A549 (cell line): ENCODE results near the gene ONECUT3. TPM values are rescaled to one million over a fixed set of nuclear protein-coding genes. Genes with fewer than 3 reads are reported as not detected.

Source experiments
- ATAC-seq, 2 experiments: fragments of 200-7000 bp in 1 of 2; fragments of >200 bp in 1 of 2; cut with Nextera tagmentation in 1 of 2; cut with Tn5 transposase in 1 of 2; 3 replicates each; pipeline versions ENCODE4 v1.8.0 to v1.9.1; 2018 to 2020; ENCODE audit warnings: mild to moderate bottlenecking in 1 of 2, moderate library complexity in 1 of 2
- CTCF ChIA-PET: fragments of 300-600 bp; sonication (Branson Sonifier 250); formaldehyde crosslinking; extraction: SDS; loops from one replicate; lab custom pipeline; 2021; ENCODE audit warnings: antibody characterized with exemption, inconsistent platforms; lab: Yijun Ruan, JAX
- POLR2A ChIA-PET: fragments of 350-600 bp; formaldehyde crosslinking; extraction: SDS; loops from one replicate; lab custom pipeline; 2021; ENCODE audit warnings: antibody characterized with exemption, inconsistent platforms; lab: Yijun Ruan, JAX
- DNase-seq, 2 experiments: peaks; one replicate each; pipeline versions ENCODE4 v3.0.0 to v3.0.0-alpha.2; 2011 to 2016; ENCODE audit warnings: low read depth in 1 of 2, low spot score in 1 of 2
- FAIRE-seq: peaks from 2 replicates; lab custom pipeline; 2011; peaks lifted over from hg19 to GRCh38; lab: Jason Lieb, UNC
- H3K27ac ChIP-seq, 2 experiments: fragments of >200 bp; sonication (Bioruptor Twin); formaldehyde crosslinking; 3 replicates each; pipeline ENCODE4 v1.5.1; 2016 to 2017
- H3K4me1 ChIP-seq: fragments of >200 bp; sonication (Bioruptor Twin); formaldehyde crosslinking; 3 replicates; pipeline ENCODE4 v1.6.1; 2016
- H3K4me2 ChIP-seq: fragments of >200 bp; sonication (Bioruptor Twin); formaldehyde crosslinking; 3 replicates; pipeline ENCODE4 v1.6.1; 2016
- H3K4me3 ChIP-seq: fragments of >200 bp; sonication (Bioruptor Twin); formaldehyde crosslinking; 3 replicates; pipeline ENCODE4 v1.5.1; 2016
- H3K9me3 ChIP-seq: fragments of >200 bp; sonication (Bioruptor Twin); formaldehyde crosslinking; 3 replicates; pipeline ENCODE4 v1.6.1; 2016
- CBX2 ChIP-seq: fragments of 200-600 bp; sonication (generic); IDR thresholded peaks from 2 replicates; pipeline ENCODE4 v1.6.1; 2016; ENCODE audit warnings: low read depth, mild to moderate bottlenecking, borderline replicate concordance
- CHD2 ChIP-seq: fragments of 150-350 bp; IDR thresholded peaks from 2 replicates; pipeline ENCODE4 v1.6.1; 2014; ENCODE audit warnings: low read length; ENCODE audit not compliant: partially characterized antibody
- CTCF ChIP-seq: fragments of >200 bp; sonication (Bioruptor Twin); formaldehyde crosslinking; IDR thresholded peaks from 3 replicates; pipeline ENCODE4 v1.5.1; 2016
- HDAC2 ChIP-seq: fragments of 200-600 bp; sonication (generic); IDR thresholded peaks from 2 replicates; pipeline ENCODE4 v1.6.1; 2016
- HMGXB4 ChIP-seq: fragments of 250-450 bp; sonication (Bioruptor Pico); IDR thresholded peaks from 2 replicates; pipeline ENCODE4 v1.5.0; 2021; ENCODE audit warnings: mild to moderate bottlenecking, moderate library complexity, borderline replicate concordance
- JUN ChIP-seq, 2 experiments: fragments of >200 bp; sonication (Bioruptor Twin); formaldehyde crosslinking; IDR thresholded peaks; 2 replicates in 1 of 2; 3 replicates in 1 of 2; pipeline ENCODE4 v1.6.1; 2016 to 2017
- JUNB ChIP-seq: fragments of >200 bp; sonication (Bioruptor Twin); formaldehyde crosslinking; IDR thresholded peaks from 2 replicates; pipeline ENCODE4 v1.6.1; 2016
- KDM5A ChIP-seq: fragments of 200-600 bp; sonication (generic); IDR thresholded peaks from 2 replicates; pipeline ENCODE4 v1.6.1; 2016; ENCODE audit warnings: antibody characterized with exemption, mild to moderate bottlenecking
- MAFK ChIP-seq: fragments of 450-650 bp; IDR thresholded peaks from 2 replicates; pipeline ENCODE4 v1.6.1; 2014; ENCODE audit not compliant: partially characterized antibody
- MAZ ChIP-seq: fragments of 150-350 bp; IDR thresholded peaks from 2 replicates; pipeline ENCODE4 v1.6.1; 2014; ENCODE audit warnings: antibody characterized with exemption, low read depth, low read length, borderline replicate concordance
- MYC ChIP-seq: IDR thresholded peaks from 2 replicates; pipeline ENCODE4 v1.6.1; 2012; ENCODE audit warnings: mild to moderate bottlenecking, inconsistent platforms, low read length, improper control_type of control experiment, borderline replicate concordance
- NFE2L2 ChIP-seq: fragments of 150-350 bp; conservative IDR thresholded peaks from 2 replicates; pipeline ENCODE4 v1.6.1; 2014; ENCODE audit warnings: low read length
- NPAS2 ChIP-seq: fragments of 250-450 bp; sonication (Bioruptor Pico); IDR thresholded peaks from 2 replicates; pipeline ENCODE4 v1.8.0; 2022; ENCODE audit warnings: mild to moderate bottlenecking, moderate library complexity, borderline replicate concordance
- PBX3 ChIP-seq: IDR thresholded peaks from 2 replicates; pipeline ENCODE4 v1.6.1; 2012
- POLR2AphosphoS2 ChIP-seq: conservative IDR thresholded peaks from 2 replicates; pipeline ENCODE4 v1.6.1; 2012; ENCODE audit warnings: low read length, improper control_type of control experiment, inconsistent platforms
- RAD21 ChIP-seq, 2 experiments: fragments of >200 bp in 1 of 2; sonication (Bioruptor Twin) in 1 of 2; formaldehyde crosslinking in 1 of 2; IDR thresholded peaks in 1 of 2; conservative IDR thresholded peaks in 1 of 2; 2 replicates in 1 of 2; 3 replicates in 1 of 2; pipeline ENCODE4 v1.6.1; 2012 to 2018; ENCODE audit warnings: inconsistent platforms in 1 of 2
- TFCP2L1 ChIP-seq: fragments of 250-450 bp; sonication (Bioruptor Pico); IDR thresholded peaks from 2 replicates; pipeline ENCODE4 v1.5.0; 2021; ENCODE audit warnings: mild to moderate bottlenecking
- USF2 ChIP-seq: fragments of 450-650 bp; IDR thresholded peaks from 2 replicates; pipeline ENCODE4 v1.6.1; 2014; ENCODE audit warnings: antibody characterized with exemption
- ZFP36 ChIP-seq: fragments of 450-650 bp; IDR thresholded peaks from 2 replicates; pipeline ENCODE4 v1.6.1; 2014; ENCODE audit warnings: borderline replicate concordance; ENCODE audit not compliant: partially characterized antibody
- ZSCAN20 ChIP-seq: fragments of 250-450 bp; sonication (Bioruptor Pico); IDR thresholded peaks from 2 replicates; pipeline ENCODE4 v1.8.0; 2022; ENCODE audit warnings: mild to moderate bottlenecking, moderate library complexity
- WGBS: methylation state at CpG from one replicate; pipeline ENCODE4 v1.1.6; 2017; ENCODE audit errors: missing lambda C conversion rate; 5-methylcytosine and 5-hydroxymethylcytosine counted together
- polyA plus RNA-seq, 4 experiments: library from polyadenylated mRNA; depleted of rRNA in 3 of 4; stranded (reverse); fragments of >200 nt; fragmentation: RNase III in 1 of 4; extraction: RNeasy Plus Mini Kit Qiagen cat#74134 plus additional on column Dnase treatment in 1 of 4; gene quantifications; 2 replicates in 3 of 4; 3 replicates in 1 of 4; pipeline ENCODE4 v1.2.3, GENCODE V29; 2011 to 2017

ONECUT3 gene
- polyA plus RNA-seq, 2 of the 4 experiments (the other 2 are of a cell fraction), result 0.01 TPM; not detected in 1

GRCh38 chr19:1826557-1827521, 73.5 kb downstream of the ONECUT3 start:
- Histone ChIP-seq H3K4me1 (peaks cover 10% of the 10 kb centered on the region), H3K4me2 (0 out of 3 replicates have a peak overlapping the region, but pooled peaks have one; percentile 14), H3K4me3 (no peak overlapping the region), H3K9me3 (no peaks in the 10 kb centered on the region), H3K27ac (peak overlapping the region in 1 of 2 experiments; percentile 48; a peak in 2 of 6 replicates)
- ChIA-PET POLR2A (no interaction called here), CTCF (interaction anchor here (0.6 to 14.1 kb wide), 37 partner anchors 9 to 382 kb away, joined by 3 to 212 read pairs (median 4); no protein-coding TSS in a partner anchor)
- FAIRE-seq, result no peak
- WGBS, result 76% methylated on average over 18 of the region's 63 CpGs
- TF ChIP-seq TFCP2L1 (CRISPR knock-in tag), result no peak
- TF ChIP-seq JUN (IDR thresholded peaks at IDR 0.05), result no peak
- no peak for TF ChIP-seq PBX3
- no peak for TF ChIP-seq HMGXB4 (CRISPR knock-in tag)
- no peak for TF ChIP-seq JUNB
- no peak for TF ChIP-seq CHD2
- no peak for TF ChIP-seq MAZ
- TF ChIP-seq NPAS2 (CRISPR knock-in tag), result no peak
- no peak for TF ChIP-seq RAD21 (conservative IDR thresholded peaks at IDR 0.05 in 1 of 2, IDR thresholded peaks at IDR 0.05 in 1 of 2)
- TF ChIP-seq USF2, result no peak
- no peak for TF ChIP-seq ZFP36
- TF ChIP-seq NFE2L2, result no peak
- no peak for TF ChIP-seq CTCF
- no peak for TF ChIP-seq MYC
- TF ChIP-seq ZSCAN20 (CRISPR knock-in tag), result no peak
- no peak for TF ChIP-seq KDM5A
- no peak for TF ChIP-seq POLR2AphosphoS2
- no peak for TF ChIP-seq HDAC2
- no peak for TF ChIP-seq CBX2
- TF ChIP-seq MAFK, result no peak
- peak in 1 of 2 experiments; percentile 36 for DNase-seq
- peak; percentile 38 to 63; a peak in 5 of 6 replicates for ATAC-seq
